Tibial artery (tissue), 4 donors: ENCODE results near the gene CTNND2.

ENCODE experiments used
- DNase-seq, 2 donors: peaks; one replicate each; pipeline ENCODE4 v3.0.0-alpha.2; 2019
- H3K27ac ChIP-seq, 2 donors: fragments of 200-600 bp; sonication (generic) in 1 of 2; 1 replicate in 1 of 2; 2 replicates in 1 of 2; pipeline ENCODE4 v1.5.1; 2018 to 2019; ENCODE audit warnings: mild to moderate bottlenecking in 1 of 2
- H3K27me3 ChIP-seq, 2 donors: fragments of 200-600 bp; sonication (generic) in 1 of 2; one replicate each; pipeline versions ENCODE4 v1.5.1 to v1.6.0; 2016 to 2019
- H3K36me3 ChIP-seq, 3 donors: fragments of 200-600 bp; sonication (generic) in 2 of 3; one replicate each; pipeline ENCODE4 v1.5.1; 2016 to 2019; ENCODE audit warnings: mild to moderate bottlenecking in 2 of 3
- H3K4me1 ChIP-seq, 4 donors: fragments of 200-600 bp; sonication (generic) in 2 of 4; 1 replicate in 3 of 4; 2 replicates in 1 of 4; pipeline ENCODE4 v1.5.1; 2016 to 2019
- H3K4me3 ChIP-seq, 2 donors: fragments of 200-600 bp; sonication (generic) in 1 of 2; 1 replicate in 1 of 2; 2 replicates in 1 of 2; pipeline ENCODE4 v1.5.1; 2018 to 2019; ENCODE audit warnings: mild to moderate bottlenecking in 2 of 2
- H3K9me3 ChIP-seq, 3 donors: fragments of 200-600 bp; sonication (generic) in 1 of 3; one replicate each; pipeline ENCODE4 v1.5.1; 2016 to 2019
- CTCF ChIP-seq, 2 experiments: fragments of 200-600 bp in 1 of 2; fragments of 450-650 bp in 1 of 2; IDR thresholded peaks; one replicate each; pipeline ENCODE4 v1.5.1; 2017 to 2019; ENCODE audit warnings: antibody characterized with exemption in 2 of 2, mild to moderate bottlenecking in 1 of 2, moderate library complexity in 1 of 2
- intact Hi-C: fragments of 100-400 bp; cut with DNase I; formaldehyde crosslinking; loops from one replicate; pipeline ENCODE4 v1.15.0; 2023; ENCODE audit warnings: low total_unique reads

The CTNND2 gene

GRCh38 chr5:11026543-11026942 lies 877.7 kb downstream of the CTNND2 start:
- Histone ChIP-seq H3K9me3 (peaks cover 0 to 6% (median 5%) of the 10 kb centered on the region in 3 donors), H3K4me3 (no peak overlapping the region), H3K36me3 (no peaks in the 10 kb centered on the region), H3K27ac (no peak overlapping the region), H3K27me3 (no peaks in the 10 kb centered on the region), H3K4me1 (no peaks in the 10 kb centered on the region)
- DNase-seq, result no peak
- TF ChIP-seq CTCF (IDR thresholded peaks at IDR 0.05), result no peak
- intact Hi-C loops, result no loop called here

GRCh38 chr5:11023945-11024344 lies 880.3 kb downstream of the CTNND2 start:
- H3K9me3 ChIP-seq, result no peaks in the 10 kb centered on the region
- DNase-seq, result no peak
- intact Hi-C loops, result no loop called here
- no peak overlapping the region for H3K27ac ChIP-seq
- H3K4me3 ChIP-seq, result no peak overlapping the region
- H3K36me3 ChIP-seq, result no peaks in the 10 kb centered on the region
- no peaks in the 10 kb centered on the region for H3K4me1 ChIP-seq
- TF ChIP-seq CTCF (IDR thresholded peaks at IDR 0.05), result no peak
- no peaks in the 10 kb centered on the region for H3K27me3 ChIP-seq

- no peaks in the 10 kb centered on the region for H3K4me1 ChIP-seq
- no peak for DNase-seq
- H3K27me3 ChIP-seq, result no peaks in the 10 kb centered on the region
- no peak overlapping the region for H3K4me3 ChIP-seq
- no peak for TF ChIP-seq CTCF (IDR thresholded peaks at IDR 0.05)
- no peaks in the 10 kb centered on the region for H3K9me3 ChIP-seq
- no peak overlapping the region for H3K27ac ChIP-seq
- no peaks in the 10 kb centered on the region for H3K36me3 ChIP-seq
- intact Hi-C loops, result no loop called here
Observed at GRCh38 chr5:11013793-11014192, 890.5 kb downstream of the CTNND2 start.

- no peaks in the 10 kb centered on the region for H3K9me3 ChIP-seq
- H3K27ac ChIP-seq, result no peak overlapping the region
- TF ChIP-seq CTCF (IDR thresholded peaks at IDR 0.05), result no peak
- intact Hi-C loops, result no loop called here
- no peaks in the 10 kb centered on the region for H3K36me3 ChIP-seq
- DNase-seq, result no peak
- H3K4me3 ChIP-seq, result no peak overlapping the region
- no peaks in the 10 kb centered on the region for H3K27me3 ChIP-seq
- H3K4me1 ChIP-seq, result no peaks in the 10 kb centered on the region
Observed at GRCh38 chr5:11012295-11012694, 892.0 kb downstream of the CTNND2 start.

GRCh38 chr5:11010429-11011210 lies 893.6 kb downstream of the CTNND2 start:
- Histone ChIP-seq H3K4me1 (no peaks in the 10 kb centered on the region), H3K27ac (no peak overlapping the region), H3K9me3 (no peaks in the 10 kb centered on the region), H3K4me3 (no peak overlapping the region), H3K36me3 (no peaks in the 10 kb centered on the region), H3K27me3 (no peaks in the 10 kb centered on the region)
- DNase-seq, result no peak
- TF ChIP-seq CTCF (IDR thresholded peaks at IDR 0.05), result no peak
- intact Hi-C loops, result no loop called here
